ENCODE results near the gene SERTAD3.
A peak's percentile ranks its signal among the peaks of the same experiment; 100 is the strongest.
"Not testable (repeated sequence)": the region's sequence is repeated elsewhere in the genome, so short reads cannot be mapped to it uniquely, and the experiment has no call there.

Gene SERTAD3

GRCh38 chr19:40408598-40408925 is 35.6 kb downstream of the SERTAD3 start:
- not testable (repeated sequence) for DNase-seq (ENCODE audit: low spot score)

- DNase-seq (ENCODE audit: low spot score) = no peak
These were observed 36.2 kb downstream of the SERTAD3 start for GRCh38 chr19:40407714-40408597.

- peak; percentile 87 for DNase-seq (ENCODE audit: low spot score)
These were observed 40.7 kb downstream of the SERTAD3 start for GRCh38 chr19:40403262-40403984.

- DNase-seq (ENCODE audit: low spot score) = no peak
These were observed 43.6 kb downstream of the SERTAD3 start for GRCh38 chr19:40400559-40400958.

GRCh38 chr19:40398417-40399131 is 45.6 kb downstream of the SERTAD3 start:
- no peak for DNase-seq (ENCODE audit: low spot score)

- no peak for DNase-seq (ENCODE audit: low spot score)
These were observed 46.6 kb downstream of the SERTAD3 start for GRCh38 chr19:40397568-40397906.

- no peak for DNase-seq (ENCODE audit: low spot score)
These were observed 47.1 kb downstream of the SERTAD3 start for GRCh38 chr19:40396886-40397567.

- no peak for DNase-seq (ENCODE audit: low spot score)
These were observed 48.2 kb downstream of the SERTAD3 start for GRCh38 chr19:40395956-40396355.

GRCh38 chr19:40394816-40395210 is 49.3 kb downstream of the SERTAD3 start:
- DNase-seq (ENCODE audit: low spot score) = no peak

- DNase-seq (ENCODE audit: low spot score) = no peak
These were observed 50.0 kb downstream of the SERTAD3 start for GRCh38 chr19:40393894-40394815.

GRCh38 chr19:40392894-40393517 is 51.1 kb downstream of the SERTAD3 start:
- DNase-seq (ENCODE audit: low spot score) = no peak

GRCh38 chr19:40392123-40392522 is 52.0 kb downstream of the SERTAD3 start:
- DNase-seq (ENCODE audit: low spot score) = no peak

Measured in kidney capillary endothelial cell (primary cell).